Activated CD4-positive, alpha-beta T cell treated with anti-CD3 and anti-CD28 coated beads for 1 hour (primary cell): ENCODE results near the gene TFF1.
"Not testable (repeated sequence)": the region's sequence is repeated elsewhere in the genome, so short reads cannot be mapped to it uniquely, and the experiment has no call there.

ENCODE experiments used
- DNase-seq: peaks from one replicate; pipeline ENCODE4 v3.0.0-alpha.2; 2020

The TFF1 gene

DNA sequence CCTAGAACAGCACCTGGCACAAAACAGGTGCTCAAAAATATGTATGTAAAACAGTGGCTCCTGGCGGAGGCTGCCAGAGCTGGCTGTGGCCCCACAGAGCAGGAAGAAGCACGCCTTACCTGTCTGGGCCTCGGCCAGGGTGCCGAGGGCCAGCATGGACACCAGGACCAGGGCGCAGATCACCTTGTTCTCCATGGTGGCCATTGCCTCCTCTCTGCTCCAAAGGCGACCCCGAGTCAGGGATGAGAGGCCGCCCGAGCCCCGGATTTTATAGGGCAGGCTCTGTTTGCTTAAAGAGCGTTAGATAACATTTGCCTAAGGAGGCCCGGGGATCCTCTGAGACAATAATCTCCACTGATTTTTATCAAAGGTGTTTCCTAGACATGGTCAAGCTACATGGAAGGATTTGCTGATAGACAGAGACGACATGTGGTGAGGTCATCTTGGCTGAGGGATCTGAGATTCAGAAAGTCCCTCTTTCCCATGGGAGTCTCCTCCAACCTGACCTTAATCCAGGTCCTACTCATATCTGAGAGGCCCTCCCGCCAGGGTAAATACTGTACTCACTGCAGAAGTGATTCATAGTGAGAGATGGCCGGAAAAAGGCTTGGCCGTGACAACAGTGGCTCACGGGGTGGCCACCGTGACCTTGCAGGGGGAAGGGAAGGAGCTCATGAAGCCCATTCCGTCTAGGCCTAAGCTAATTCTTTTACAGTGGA is at the start of gene TFF1:
TFF1 (minus strand) TSS at position 244 of the 719 bp plus-strand sequence; CDS start at position 204, 40 bp downstream.
- no peak for DNase-seq

DNA sequence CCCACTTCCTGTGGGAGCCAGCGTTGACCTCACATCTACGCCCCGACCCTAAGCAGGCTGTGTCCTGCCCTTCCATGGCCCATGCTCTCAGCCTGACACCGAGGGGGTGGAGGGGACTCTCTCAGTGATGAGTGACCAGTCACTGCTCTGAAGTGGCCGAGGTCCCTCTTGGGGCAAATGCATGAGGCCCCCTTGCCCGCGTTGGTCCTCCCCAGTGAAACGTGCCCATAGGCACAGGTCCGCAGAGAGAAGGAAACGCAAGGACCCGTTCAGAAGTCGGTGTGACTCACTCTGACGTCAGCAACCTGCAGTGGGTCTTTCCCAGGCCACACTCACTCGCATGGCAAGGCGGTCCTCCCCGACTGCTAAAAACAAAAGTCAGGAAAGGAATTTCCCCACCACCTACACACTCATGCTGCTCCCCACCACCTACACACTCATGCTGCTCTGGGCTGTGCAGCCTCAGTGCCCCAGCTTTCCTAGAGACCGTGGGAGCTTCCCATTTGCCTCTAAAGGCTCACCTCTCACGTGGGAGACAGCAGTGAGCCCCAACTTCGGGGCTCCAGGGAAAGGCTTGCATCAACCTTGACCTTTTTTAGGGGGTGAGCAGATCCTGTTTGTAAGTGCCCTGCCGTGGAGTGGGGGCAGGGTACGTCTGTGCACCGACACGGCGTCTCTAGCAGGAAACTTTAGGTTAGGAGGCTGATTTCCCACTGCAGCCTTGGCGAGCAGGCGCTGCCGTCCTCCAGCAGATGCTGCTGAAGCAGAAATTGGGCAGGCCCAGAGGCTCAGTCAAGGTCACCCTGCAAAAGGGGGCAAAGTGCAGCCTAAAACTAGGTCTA is 48.8 kb upstream of the TFF1 start:
- peak; percentile 83 for DNase-seq

DNA sequence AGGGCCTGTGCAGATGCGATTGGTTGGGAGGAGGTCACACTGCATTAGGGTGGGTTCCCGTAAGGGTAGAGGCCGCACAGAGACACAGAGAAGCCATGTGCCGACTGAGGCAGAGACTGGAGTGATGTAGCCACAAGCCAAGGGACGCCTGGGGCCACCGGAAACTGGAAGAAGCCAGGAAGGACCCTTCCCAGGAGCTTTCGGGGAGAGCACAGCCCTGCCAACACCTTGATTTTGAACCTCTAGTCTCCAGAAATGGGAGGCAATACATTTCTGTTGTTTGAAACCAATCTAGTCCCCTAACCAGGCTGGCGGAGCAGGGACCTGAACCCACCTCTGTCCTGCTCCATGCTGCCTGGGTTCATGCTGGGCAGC is 48.2 kb upstream of the TFF1 start:
- no peak for DNase-seq

DNA sequence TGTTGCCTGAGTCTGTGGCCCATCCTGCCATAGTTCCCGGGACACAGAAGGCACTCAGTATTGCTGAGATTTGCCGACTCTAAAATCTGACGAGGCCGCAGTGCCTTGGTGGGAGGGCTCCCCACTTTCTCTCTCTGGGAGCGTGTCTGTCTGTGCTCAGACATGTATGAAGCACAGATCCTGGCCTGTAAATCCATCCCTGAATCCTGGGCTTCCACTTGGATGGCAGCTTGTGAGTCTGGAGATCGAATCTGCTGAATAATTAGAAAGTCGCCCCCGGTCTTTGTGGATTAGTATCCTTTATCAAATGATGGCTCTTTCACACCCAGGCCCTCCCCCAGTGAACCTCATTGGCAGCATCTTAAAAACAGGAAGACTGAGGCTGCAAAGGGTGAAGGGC is 47.7 kb upstream of the TFF1 start:
- DNase-seq = no peak

DNA sequence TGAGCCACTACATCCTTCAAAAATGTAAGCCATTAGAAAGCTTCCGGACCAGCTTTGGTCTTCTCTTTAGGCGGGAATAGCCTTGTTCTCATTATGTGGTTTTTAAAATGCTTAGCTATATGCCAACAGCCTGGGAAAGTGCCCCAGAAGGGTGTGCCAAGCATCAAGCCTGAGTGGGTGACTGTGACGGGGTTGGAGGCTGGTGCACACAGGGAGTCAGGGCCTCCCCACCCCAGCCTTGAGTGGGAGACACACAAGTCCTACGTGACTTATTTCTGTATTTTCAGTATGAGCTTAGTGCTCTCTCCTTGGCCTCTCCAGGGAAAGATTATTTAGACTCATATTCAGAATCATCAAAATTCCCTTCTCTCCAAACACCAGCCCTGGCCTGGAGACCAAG is 47.2 kb upstream of the TFF1 start:
- no peak for DNase-seq

DNA sequence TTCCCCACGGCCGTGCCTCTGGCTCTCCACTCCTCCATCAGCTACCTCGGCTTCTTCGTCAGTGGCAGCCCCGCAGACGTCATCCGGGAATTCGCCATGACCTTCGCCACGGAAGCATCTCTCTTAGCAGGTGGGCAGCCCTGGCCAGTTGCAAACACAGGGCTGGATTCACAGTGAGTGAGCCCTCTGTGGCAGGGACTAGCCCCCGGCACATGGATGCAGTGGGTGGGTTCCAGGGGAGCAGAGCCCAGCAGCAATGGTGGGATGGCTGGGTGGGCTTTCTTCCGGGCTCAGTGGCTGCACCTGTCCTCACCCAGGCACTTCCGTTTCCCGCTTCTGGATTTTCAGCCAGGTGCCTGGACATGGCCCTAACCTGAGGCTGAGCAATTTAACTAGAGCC is 46.8 kb upstream of the TFF1 start:
- no peak for DNase-seq

DNA sequence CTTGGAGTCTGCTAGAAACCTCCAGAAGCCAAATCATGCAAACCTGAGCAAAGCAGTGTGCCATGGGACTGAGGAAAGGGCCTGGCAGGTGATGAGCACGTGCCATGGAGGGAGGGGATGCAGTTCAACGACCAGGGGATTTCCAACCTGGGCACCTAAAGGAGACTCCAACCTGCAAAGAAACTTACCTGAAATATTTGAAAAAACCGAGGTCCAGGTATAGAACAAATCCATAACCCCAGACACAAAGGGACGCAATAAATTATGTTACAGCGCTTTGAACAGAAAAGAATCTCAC is 46.2 kb upstream of the TFF1 start:
- DNase-seq = no peak

DNA sequence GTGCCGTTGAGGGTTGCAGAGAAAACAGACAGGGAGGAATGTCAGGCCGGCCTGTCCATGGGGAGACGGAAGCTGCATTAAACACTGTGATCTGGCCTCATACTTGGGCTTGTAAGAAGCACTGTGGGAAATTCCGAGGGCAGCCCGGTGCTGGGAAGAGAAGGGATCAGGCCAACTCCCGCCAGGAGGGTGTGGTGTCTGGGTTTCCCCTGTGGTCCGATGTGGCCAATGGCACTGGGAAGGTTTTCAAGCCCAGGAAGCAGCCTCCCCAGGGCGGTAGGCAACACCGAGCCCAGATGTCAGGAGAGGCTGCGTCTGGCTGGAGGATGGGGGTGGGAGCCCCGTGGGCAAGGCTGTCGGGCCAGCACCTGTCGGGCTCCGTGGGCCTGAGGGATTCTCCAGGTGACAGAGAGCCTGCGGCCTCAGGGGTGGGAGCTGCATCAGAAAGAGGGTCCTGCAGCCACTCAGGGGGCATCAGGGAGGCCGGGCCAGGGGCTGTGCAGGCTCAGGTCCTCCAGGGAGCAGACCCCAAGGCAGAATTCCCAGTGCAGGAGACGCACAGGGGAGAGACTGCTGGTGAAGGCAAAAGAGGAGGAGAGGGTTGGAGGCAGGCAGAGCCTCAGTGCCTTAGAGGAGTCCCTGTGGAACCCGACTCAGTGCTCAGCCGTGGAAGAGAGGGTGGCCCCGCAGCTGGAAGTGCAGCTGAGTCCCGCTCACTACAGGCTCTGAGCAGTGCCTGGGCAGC is 45.7 kb upstream of the TFF1 start:
- no peak for DNase-seq

DNA sequence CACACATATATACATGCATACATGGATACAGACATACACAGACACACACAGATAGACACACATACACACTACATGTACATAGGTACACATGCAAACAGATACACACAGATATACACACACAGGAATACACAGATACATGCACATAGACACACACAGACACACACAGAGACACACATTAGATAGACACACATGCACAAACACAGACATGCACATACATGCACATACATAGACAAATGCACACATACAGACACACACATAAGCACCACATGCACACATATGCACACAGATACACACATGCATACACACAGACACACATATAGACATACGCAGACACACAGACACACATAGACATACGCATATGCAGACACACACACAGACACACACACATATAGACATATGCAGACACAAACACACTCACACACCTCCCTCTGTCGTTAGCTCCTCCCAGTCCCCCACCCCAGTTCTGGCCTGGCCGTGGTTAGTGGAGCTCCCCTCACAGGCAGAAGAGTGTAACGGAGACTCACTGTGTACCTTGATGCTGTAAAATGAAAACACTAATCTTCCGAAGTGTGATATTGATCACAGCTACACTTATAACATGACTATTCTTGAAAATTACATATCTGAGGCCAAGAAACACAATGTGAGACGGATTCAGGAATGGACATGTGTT is 45.0 kb upstream of the TFF1 start:
- no peak for DNase-seq

DNA sequence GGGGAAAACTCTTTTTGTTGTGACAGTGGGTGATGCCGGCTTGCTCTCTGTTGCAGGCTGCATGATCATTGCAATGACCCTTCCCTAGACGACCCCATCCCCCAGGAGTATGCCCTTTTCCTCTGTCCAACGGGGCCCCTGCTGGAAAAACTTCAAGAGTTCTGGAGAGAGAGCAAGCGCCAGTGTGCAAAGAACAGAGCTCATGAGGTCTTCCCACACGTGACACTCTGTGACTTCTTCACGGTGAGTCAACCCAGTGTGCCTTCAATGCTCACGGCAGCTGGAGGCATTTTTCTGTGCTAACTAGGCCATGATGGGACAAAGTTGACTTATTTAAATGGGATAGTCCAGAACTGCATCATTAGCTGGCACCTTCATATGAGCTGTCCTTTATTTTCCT is 43.0 kb upstream of the TFF1 start:
- no peak for DNase-seq

DNA sequence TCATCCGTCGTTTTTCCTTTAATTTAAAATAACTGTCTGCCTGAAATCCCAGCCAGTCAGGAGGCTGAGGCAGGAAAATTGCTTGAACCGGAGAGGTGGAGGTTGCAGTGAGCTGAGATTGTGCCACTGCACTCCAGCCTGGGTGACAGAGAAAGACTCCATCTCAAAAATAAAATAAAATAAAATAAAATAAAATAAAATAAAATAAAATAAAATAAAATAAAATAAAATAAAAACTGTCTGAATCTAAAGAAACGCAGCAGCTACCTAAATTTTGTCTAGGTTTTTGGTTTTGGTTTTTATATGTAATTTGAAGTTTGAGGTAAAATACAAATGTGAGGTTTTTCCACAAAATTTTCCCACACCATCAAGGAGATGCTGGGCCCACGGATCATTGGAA is 42.4 kb upstream of the TFF1 start:
- DNase-seq = not testable (repeated sequence)

DNA sequence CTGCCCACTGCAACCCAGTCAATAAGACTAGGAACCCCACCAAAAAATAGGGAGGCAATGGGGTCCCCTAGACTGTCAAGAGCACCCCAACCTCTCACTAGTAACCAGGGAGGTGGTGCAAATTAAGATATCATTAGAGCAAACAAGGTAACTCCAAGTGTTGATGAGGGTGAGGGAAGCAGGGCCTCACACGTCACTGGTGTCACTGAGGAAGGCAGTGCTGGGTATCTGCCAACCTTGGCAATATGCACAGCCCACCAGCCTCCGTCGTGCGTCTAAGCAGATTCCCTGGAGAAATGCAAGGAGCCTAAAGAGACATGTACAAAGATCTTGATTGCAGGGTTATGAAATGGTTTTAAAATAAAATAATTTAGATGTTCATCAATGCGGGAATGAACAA is 41.1 kb upstream of the TFF1 start:
- no peak for DNase-seq

DNA sequence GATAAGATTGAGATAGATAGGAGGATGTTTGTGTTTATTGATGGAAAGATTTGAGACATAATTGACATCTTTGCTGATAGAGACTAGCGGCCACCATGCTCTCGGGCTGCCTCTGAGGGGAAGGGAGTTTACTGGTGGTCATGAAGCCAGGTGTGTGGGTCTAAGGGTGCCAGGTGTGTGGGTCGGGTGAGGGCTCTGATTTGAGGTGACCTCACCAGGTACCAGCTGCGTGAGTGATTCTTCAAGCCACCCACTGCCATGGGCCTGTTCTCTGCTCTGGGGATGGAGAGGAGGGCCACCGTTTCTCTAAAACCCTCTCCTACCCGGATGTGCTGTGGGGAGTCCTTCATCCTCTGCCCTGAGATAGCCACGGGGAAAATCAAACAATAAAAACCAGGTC is 40.5 kb upstream of the TFF1 start:
- DNase-seq = no peak

DNA sequence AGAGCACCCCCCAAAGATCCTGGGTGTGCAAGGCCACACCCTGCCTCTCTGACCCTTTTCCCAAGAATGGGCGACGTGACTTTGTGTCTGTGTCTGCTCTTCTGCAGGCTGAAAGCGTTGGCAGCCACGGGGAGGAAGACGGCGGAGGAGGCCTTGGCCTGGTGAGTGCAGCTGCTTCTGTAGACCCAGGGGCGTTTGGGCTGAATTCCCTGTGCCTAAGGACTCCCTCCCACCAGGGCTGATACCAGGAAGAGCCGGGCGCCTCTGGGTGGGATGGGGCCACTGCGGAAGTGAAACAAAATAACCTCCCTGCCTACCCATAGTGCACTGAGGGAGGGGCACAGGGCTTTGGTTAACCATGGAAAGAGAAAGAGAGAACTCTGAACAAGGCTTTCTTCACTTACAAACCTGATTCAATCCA is 39.9 kb upstream of the TFF1 start:
- no peak for DNase-seq

DNA sequence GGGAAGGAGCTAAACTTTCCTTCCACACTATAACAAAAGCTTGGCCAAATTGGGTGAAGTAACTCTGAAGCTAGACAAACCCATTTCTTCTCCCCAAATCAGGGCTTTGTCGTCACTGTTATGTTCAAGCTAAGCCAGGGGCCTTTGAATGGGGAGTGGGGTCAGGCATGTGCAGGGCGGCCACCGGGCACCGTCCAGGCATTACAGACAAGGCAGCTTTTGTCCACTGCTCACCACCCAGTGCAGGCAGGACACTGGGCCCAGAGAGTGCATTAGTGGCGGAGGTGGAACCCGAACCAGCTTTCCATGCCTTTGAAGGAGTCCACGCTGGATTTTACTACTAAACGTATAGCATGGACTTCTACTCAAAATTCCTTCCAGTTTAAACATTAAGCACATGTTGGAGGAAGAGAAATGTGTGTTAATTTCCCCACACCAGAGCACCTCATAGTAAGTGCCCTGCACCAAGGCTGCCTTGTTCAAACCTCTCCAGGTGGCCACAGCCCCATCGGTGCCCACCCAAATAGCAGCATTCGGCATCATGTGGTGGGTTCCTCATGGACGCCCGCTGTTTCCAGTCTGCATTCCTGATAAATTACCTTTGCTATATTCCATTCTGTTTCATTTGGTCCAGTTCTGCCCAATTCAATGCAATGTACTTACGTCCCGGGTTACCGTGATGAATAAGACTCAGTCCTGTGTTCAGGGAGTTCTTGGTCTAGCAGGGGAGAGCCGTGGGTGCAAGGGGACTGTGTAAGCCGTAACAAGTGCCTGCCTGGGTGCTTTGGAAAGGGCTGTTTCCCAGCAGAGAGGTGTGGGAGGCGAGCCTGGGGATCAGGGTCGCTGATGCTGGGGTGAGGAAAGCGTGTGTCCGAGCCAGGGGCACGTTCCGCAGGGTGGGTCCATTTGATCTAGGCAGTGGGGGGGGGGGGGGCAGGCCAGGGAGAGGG is 39.0 kb upstream of the TFF1 start:
- no peak for DNase-seq

DNA sequence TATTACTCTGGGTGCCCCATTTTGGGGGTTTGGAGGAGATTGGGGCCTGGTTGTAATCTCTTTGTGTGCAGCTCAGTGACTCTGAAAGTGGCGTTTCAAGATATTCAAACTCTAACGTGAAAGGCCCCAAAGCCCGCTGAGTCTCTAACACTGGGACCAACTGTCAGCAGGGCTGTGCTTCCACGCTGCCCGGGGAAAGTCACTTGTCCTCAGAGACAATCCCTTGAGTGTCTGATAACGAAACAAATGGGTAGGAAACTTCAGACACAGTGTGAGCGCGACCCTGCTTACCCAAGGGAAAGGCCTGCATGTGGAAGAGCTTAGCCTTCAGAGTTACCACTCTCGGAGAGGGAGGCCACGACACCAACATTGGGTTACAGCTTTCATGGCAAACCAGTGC is 38.2 kb upstream of the TFF1 start:
- DNase-seq = no peak

DNA sequence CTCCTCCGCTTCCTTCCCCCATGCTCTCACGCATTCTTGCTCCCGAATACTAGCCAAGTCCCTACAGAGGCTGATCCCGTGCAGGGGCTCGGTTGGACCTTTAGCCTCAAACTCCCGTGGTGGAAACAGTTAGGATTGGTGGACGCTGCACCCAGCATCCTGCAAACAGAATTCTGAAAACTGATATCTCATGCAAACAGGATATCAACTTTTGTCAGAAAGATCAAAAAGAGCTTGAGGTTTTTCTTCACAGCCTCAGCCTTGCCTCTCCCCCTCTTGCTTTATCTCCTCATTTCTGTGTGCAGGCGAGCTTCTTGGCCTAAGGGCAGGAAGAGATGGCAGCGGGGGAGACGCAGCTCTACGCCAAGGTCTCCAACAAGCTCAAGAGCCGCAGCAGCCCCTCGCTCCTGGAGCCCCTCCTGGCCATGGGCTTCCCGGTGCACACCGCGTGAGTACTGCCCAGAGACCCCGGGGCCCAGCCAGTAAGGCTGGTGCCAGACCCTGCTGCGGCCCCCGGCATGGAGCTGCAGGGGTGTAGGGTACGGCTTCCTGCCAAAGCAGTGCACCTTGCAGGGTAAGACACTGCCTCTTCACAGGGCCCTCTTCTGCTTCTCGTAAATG is 37.4 kb upstream of the TFF1 start, which contains the start of gene UBASH3A:
UBASH3A (plus strand) TSS at position 292 of the 621 bp plus-strand sequence; CDS start at position 336, 44 bp downstream.
- DNase-seq = no peak

DNA sequence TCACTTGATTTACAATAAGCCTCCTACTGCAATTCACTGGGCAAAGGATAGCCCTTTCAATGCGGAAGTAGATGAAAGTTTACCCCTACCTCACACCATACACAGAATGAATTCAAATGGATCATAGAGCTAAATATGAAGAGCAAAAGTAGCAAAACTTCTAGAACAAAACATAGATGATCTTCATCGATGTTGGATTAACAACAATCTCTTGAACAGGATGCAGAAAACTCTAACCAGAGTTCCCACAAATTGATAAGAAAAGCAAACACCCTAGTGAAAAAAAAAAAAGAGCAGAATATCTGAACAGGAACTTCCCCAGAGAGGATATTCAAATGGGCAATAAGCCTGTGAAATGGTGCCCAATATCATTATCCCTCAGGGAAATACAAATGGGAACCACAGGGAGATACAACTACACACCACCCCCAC is 35.5 kb upstream of the TFF1 start:
- DNase-seq = no peak

DNA sequence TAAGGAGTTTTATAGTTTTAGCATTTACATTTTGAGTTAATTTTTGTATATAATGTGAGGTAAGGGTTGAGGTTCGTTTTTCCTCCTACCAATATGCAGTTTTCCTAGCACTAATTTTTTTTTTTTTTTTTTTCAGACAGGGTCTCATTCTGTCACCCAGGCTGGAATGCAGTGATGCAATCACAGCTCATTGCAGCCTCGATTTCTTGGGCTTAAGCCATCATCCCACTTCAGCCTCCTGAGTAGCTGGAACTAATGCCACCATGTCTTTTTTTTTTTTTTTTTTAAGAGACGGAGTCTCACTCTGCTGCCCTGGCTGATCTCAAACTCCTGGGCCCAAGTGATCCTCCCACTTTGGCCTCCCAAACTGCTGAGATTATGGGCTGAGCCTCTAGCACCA is 34.8 kb upstream of the TFF1 start:
- no peak for DNase-seq

DNA sequence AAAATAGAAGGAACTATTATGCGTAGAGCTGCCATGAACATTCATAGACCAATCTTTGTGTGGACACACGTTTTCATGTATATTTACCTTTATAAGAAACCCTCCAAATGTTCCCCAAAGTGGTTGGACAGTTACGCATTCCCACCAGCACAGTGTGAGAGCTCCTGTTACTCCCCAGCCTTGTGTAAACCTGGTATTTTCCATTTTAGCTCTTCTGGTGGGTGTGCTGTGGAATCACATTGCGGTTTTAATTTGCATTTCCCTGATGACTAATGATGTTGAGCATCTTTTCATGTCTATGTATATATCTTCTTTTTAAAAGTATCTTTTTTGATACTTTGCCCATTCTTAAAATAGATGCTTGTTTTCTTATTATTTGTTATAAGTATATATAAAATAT is 34.2 kb upstream of the TFF1 start:
- no peak for DNase-seq

DNA sequence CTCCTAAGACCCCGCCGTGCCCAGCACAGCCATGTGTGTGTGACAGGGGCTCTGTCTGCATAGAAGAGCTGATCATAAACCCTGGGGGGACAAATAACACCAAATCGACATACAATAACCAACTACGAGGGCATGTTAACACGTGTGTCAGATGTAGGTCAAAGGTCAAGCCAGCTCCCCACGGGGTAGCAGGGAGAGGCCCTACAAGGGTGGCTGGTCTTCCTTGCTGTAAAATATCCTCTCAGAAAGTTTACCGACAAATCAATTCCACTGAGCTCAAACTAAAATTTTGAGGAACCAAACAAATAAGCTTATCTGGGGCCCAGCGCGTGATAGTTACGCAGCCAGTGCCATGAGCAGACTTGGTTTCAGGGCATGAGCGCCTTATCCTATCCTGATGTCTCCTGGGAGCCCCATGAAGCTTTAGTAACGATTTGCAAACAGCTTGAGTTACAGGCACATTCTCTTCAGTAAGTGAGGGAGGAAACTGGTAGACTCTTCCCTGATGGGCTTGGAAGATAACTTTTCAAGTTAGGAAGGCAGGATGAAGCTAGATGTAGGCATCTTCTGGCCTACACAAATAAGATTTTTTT is 32.2 kb upstream of the TFF1 start:
- no peak for DNase-seq
